ENCODE data around the gene KRT36. TPM values are rescaled to one million over a fixed set of nuclear protein-coding genes. Genes with fewer than 3 reads are reported as not detected.

Gene KRT36
- total and polyA plus RNA-seq, 2 donors (not counting 3 experiments of a cell fraction or from before 2014, with no cell fraction given), result 0.04 TPM; not detected in 1

GRCh38 chr17:41478237-41478636 is 11.5 kb downstream of the KRT36 start:
- dilution Hi-C loops (cut with MboI; ENCODE audit: extremely low pct_ligation_motif_present, low sequenced_read_pairs) (no loop called here), intact Hi-C loops (cut with micrococcal nuclease) (loop anchor here (10.0 kb wide), 1 partner anchor 53 kb away; the partner anchor contains the start of gene KRT37)
- H3K9me1 ChIP-seq (replicated peaks; ENCODE audit: control insufficient read depth, extremely low read depth, insufficient read depth, low read length), result no peaks in the 10 kb centered on the region
- H3K9me3 ChIP-seq (replicated peaks; ENCODE audit: control insufficient read depth, insufficient read depth, low read length), result no peaks in the 10 kb centered on the region
- no peaks in the 10 kb centered on the region for H4K20me1 ChIP-seq (replicated peaks; ENCODE audit: control insufficient read depth, extremely low read depth, insufficient read depth, low read length)
- H3K79me2 ChIP-seq (ENCODE audit: control insufficient read depth, insufficient read depth, low read length), result no peaks in the 10 kb centered on the region
- H3K9ac ChIP-seq (replicated peaks; ENCODE audit: extremely low read depth, insufficient read depth, low read length), result no peak overlapping the region
- no peak overlapping the region for H3K27ac ChIP-seq (ENCODE audit: insufficient read depth, low read depth, low read length)
- no peak for FAIRE-seq
- H3K4me1 ChIP-seq (ENCODE audit: control insufficient read depth, extremely low read depth, insufficient read depth, low read length), result no peaks in the 10 kb centered on the region
- H2AFZ ChIP-seq (ENCODE audit: low read depth, low read length), result no peak overlapping the region
- CTCF ChIA-PET, result interaction anchor here (0.8 to 1.2 kb wide), 3 partner anchors 9 to 184 kb away, joined by 3 to 6 read pairs (median 4); no protein-coding TSS in a partner anchor
- no peak for DNase-seq (ENCODE audit: low read depth, low spot score)
- H3K4me2 ChIP-seq (ENCODE audit: insufficient read depth, low read length), result no peak overlapping the region
- no peaks in the 10 kb centered on the region for H3K36me3 ChIP-seq (ENCODE audit: control insufficient read depth in 2 of 2, extremely low read depth in 1 of 2, insufficient read depth in 2 of 2, low read length in 2 of 2)
- no peak for TF ChIP-seq MYC (IDR thresholded peaks at IDR 0.05; ENCODE audit: low read depth, low read length)
- no peak for TF ChIP-seq CTCF (IDR thresholded peaks at IDR 0.05; ENCODE audit: extremely low read depth in 1 of 2, insufficient read depth in 1 of 2, low read depth in 1 of 2, low read length in 2 of 2)
- TF ChIP-seq POLR2AphosphoS5 (IDR thresholded peaks at IDR 0.05; ENCODE audit: insufficient read depth, low read depth, low read length), result no peak
- TF ChIP-seq FOS (IDR thresholded peaks at IDR 0.05; ENCODE audit: borderline replicate concordance, insufficient read depth, low read length), result no peak
- no peak for TF ChIP-seq GATA2 (IDR thresholded peaks at IDR 0.05; ENCODE audit: insufficient read depth, insufficient read length, low read depth, low read length)
- no peak for TF ChIP-seq EZH2 (IDR thresholded peaks at IDR 0.05; ENCODE audit: borderline replicate concordance, low read depth, low read length, severe bottlenecking)
- TF ChIP-seq MAX (IDR thresholded peaks at IDR 0.05; ENCODE audit: insufficient read depth, insufficient read length), result no peak
- TF ChIP-seq JUN (IDR thresholded peaks at IDR 0.05; ENCODE audit: borderline replicate concordance, insufficient read depth, insufficient read length, low read depth), result no peak
- no peak for TF ChIP-seq POLR2A (IDR thresholded peaks at IDR 0.05; ENCODE audit: low read depth, low read length)
- BruUV-seq (replicated peaks), result no TSS peak
- POLR2A ChIA-PET, result no interaction called here
- H3K27me3 ChIP-seq (ENCODE audit: control insufficient read depth in 2 of 2, insufficient read depth in 2 of 2, low read length in 2 of 2), result peaks cover 3 to 5% of the 10 kb centered on the region in 2 experiments
- no peak overlapping the region for H3K4me3 ChIP-seq (replicated peaks in 1 of 3; ENCODE audit: insufficient read depth in 1 of 3, low read depth in 1 of 3, low read length in 3 of 3)

Measured in endothelial cell of umbilical vein (primary cell).